GM21723 (cell line): ENCODE results near the gene WBP1L.
"Not testable (repeated sequence)": the region's sequence is repeated elsewhere in the genome, so short reads cannot be mapped to it uniquely, and the experiment has no call there.

Experiments used
- ATAC-seq: cut with Tn5 transposase; IDR thresholded peaks from one replicate; pipeline ENCODE4 v1.9.1; 2021; ENCODE audit warnings: mild to moderate bottlenecking, moderate library complexity; ENCODE audit not compliant: unreplicated experiment

Gene WBP1L

GRCh38 chr10:102802920-102803534 lies 59.3 kb downstream of the WBP1L start:
- no peak for ATAC-seq

GRCh38 chr10:102804382-102805055 lies 60.8 kb downstream of the WBP1L start:
- ATAC-seq, result no peak

GRCh38 chr10:102808380-102808779 lies 64.6 kb downstream of the WBP1L start:
- ATAC-seq, result no peak

GRCh38 chr10:102811346-102811745 lies 67.6 kb downstream of the WBP1L start:
- ATAC-seq, result no peak

GRCh38 chr10:102812231-102812876 lies 68.6 kb downstream of the WBP1L start:
- no peak for ATAC-seq

GRCh38 chr10:102813017-102813541 lies 69.3 kb downstream of the WBP1L start:
- ATAC-seq, result no peak

GRCh38 chr10:102813734-102814452 lies 70.1 kb downstream of the WBP1L start:
- no peak for ATAC-seq

GRCh38 chr10:102814453-102814871 lies 70.7 kb downstream of the WBP1L start:
- ATAC-seq, result no peak

GRCh38 chr10:102814873-102815661 lies 71.3 kb downstream of the WBP1L start:
- no peak for ATAC-seq

GRCh38 chr10:102815790-102816549 lies 72.2 kb downstream of the WBP1L start:
- ATAC-seq, result no peak

GRCh38 chr10:102817175-102817574 lies 73.4 kb downstream of the WBP1L start:
- ATAC-seq, result no peak

GRCh38 chr10:102819054-102819453 lies 75.3 kb downstream of the WBP1L start:
- no peak for ATAC-seq

- not testable (repeated sequence) for ATAC-seq
These were observed 76.3 kb downstream of the WBP1L start for GRCh38 chr10:102820008-102820407.

- ATAC-seq, result no peak
These were observed 78.5 kb downstream of the WBP1L start for GRCh38 chr10:102822222-102822621.

- ATAC-seq, result no peak
These were observed 80.9 kb downstream of the WBP1L start for GRCh38 chr10:102824664-102825063.

- ATAC-seq, result no peak
These were observed 82.5 kb downstream of the WBP1L start for GRCh38 chr10:102826148-102826796.

GRCh38 chr10:102827597-102827975 lies 83.8 kb downstream of the WBP1L start:
- no peak for ATAC-seq

- no peak for ATAC-seq
These were observed 87.7 kb downstream of the WBP1L start for GRCh38 chr10:102831322-102832071.

- no peak for ATAC-seq
These were observed 88.5 kb downstream of the WBP1L start for GRCh38 chr10:102832248-102832647.
